Neural cell (in vitro differentiated cells): Measurements from ENCODE around the gene AMN1. TPM values are rescaled to one million over a fixed set of nuclear protein-coding genes. Genes with fewer than 3 reads are reported as not detected.

Experiments used
- H2AFZ ChIP-seq: fragments of 200-600, 300-800 bp; sonication (generic), shearing (Covaris generic); 2 replicates; pipeline ENCODE4 v1.6.0; 2014; ENCODE audit warnings: low read depth, mild to moderate bottlenecking, antibody characterized with exemption, low read length, moderate library complexity
- H3F3A ChIP-seq: fragments of 200-600 bp; shearing (Covaris generic); 2 replicates; pipeline ENCODE4 v1.6.1; 2016; ENCODE audit warnings: mild to moderate bottlenecking, moderate library complexity, mixed read lengths, antibody characterized with exemption, low read length; ENCODE audit not compliant: insufficient read depth, poor library complexity, severe bottlenecking
- H3K27ac ChIP-seq: fragments of 200-600, 300-800 bp; sonication (generic), shearing (Covaris generic); 2 replicates; pipeline ENCODE4 v1.5.1; 2014; ENCODE audit warnings: mild to moderate bottlenecking, low read length, moderate library complexity
- H3K27me3 ChIP-seq: fragments of 300-800, 200-600 bp; sonication (generic), shearing (Covaris generic); 2 replicates; pipeline ENCODE4 v1.6.0; 2014; ENCODE audit warnings: mild to moderate bottlenecking, low read depth, low read length, moderate library complexity; ENCODE audit not compliant: insufficient read depth
- H3K36me3 ChIP-seq: fragments of 300-800, 200-600 bp; sonication (generic), shearing (Covaris generic); 2 replicates; pipeline ENCODE4 v1.5.1; 2014; ENCODE audit warnings: mild to moderate bottlenecking, antibody characterized with exemption, low read length, moderate library complexity; ENCODE audit not compliant: insufficient read depth
- H3K4me2 ChIP-seq: fragments of 300-800, 200-600 bp; sonication (generic), shearing (Covaris generic); 2 replicates; pipeline ENCODE4 v1.6.0; 2014; ENCODE audit warnings: mild to moderate bottlenecking, low read length
- H3K4me3 ChIP-seq: fragments of 300-800, 200-600 bp; sonication (generic), shearing (Covaris generic); 2 replicates; pipeline ENCODE4 v1.5.1; 2014; ENCODE audit warnings: mild to moderate bottlenecking, low read length, moderate library complexity
- H3K79me2 ChIP-seq: fragments of 200-600 bp; shearing (Covaris generic); replicated peaks from 2 replicates; pipeline ENCODE4 v1.6.0; 2014; ENCODE audit warnings: mild to moderate bottlenecking, low read length, moderate library complexity; ENCODE audit not compliant: insufficient read depth
- H3K9ac ChIP-seq: fragments of 300-800, 200-600 bp; sonication (generic), shearing (Covaris generic); 2 replicates; pipeline ENCODE4 v1.6.1; 2016; ENCODE audit warnings: mild to moderate bottlenecking, low read length, mixed read lengths
- H3K9me2 ChIP-seq: fragments of 200-600 bp; shearing (Covaris generic); 2 replicates; pipeline ENCODE4 v1.6.1; 2016; ENCODE audit warnings: mild to moderate bottlenecking, low read length, mixed read lengths; ENCODE audit not compliant: insufficient read depth
- H3K9me3 ChIP-seq: fragments of 200-600, 300-800 bp; sonication (generic), shearing (Covaris generic); 2 replicates; pipeline ENCODE4 v1.6.1; 2016; ENCODE audit warnings: mild to moderate bottlenecking, mixed run types, low read length, moderate library complexity, mixed read lengths
- H4K20me1 ChIP-seq: fragments of 200-600 bp; shearing (Covaris generic); 2 replicates; pipeline ENCODE4 v1.6.1; 2016; ENCODE audit warnings: mild to moderate bottlenecking, mixed run types; ENCODE audit not compliant: insufficient read depth
- EP300 ChIP-seq: fragments of 450-650 bp; conservative IDR thresholded peaks from 2 replicates; pipeline ENCODE4 v1.6.1; 2014; ENCODE audit warnings: antibody characterized with exemption, mild to moderate bottlenecking, moderate library complexity; ENCODE audit not compliant: poor library complexity, severe bottlenecking
- EZH2 ChIP-seq: fragments of 200-600, 300-800 bp; shearing (Covaris generic), sonication (generic); IDR thresholded peaks from 2 replicates; pipeline ENCODE4 v1.6.1; 2014; ENCODE audit warnings: antibody characterized with exemption, low read length, borderline replicate concordance, mild to moderate bottlenecking; ENCODE audit not compliant: insufficient read depth, poor library complexity, severe bottlenecking
- MXI1 ChIP-seq: fragments of 450-650 bp; conservative IDR thresholded peaks from 2 replicates; pipeline ENCODE4 v1.6.1; 2014; ENCODE audit warnings: antibody characterized with exemption, mild to moderate bottlenecking; ENCODE audit not compliant: poor library complexity, severe bottlenecking
- POLR2AphosphoS5 ChIP-seq: IDR thresholded peaks from 2 replicates; pipeline ENCODE4 v1.6.1; 2012
- RAD21 ChIP-seq: fragments of 450-650 bp; conservative IDR thresholded peaks from 2 replicates; pipeline ENCODE4 v1.6.1; 2014; ENCODE audit warnings: antibody characterized with exemption, mild to moderate bottlenecking, moderate library complexity
- SMC3 ChIP-seq: fragments of 450-650 bp; conservative IDR thresholded peaks from 2 replicates; pipeline ENCODE4 v1.6.1; 2014; ENCODE audit warnings: antibody characterized with exemption, mild to moderate bottlenecking, moderate library complexity; ENCODE audit not compliant: poor library complexity
- TAF1 ChIP-seq: IDR thresholded peaks from 2 replicates; pipeline ENCODE4 v1.6.1; 2012; ENCODE audit warnings: low read depth
- polyA plus RNA-seq: library from polyadenylated mRNA; depleted of rRNA; stranded (reverse); fragments of >200 nt; gene quantifications from 2 replicates; pipeline ENCODE4 v1.2.3, GENCODE V29; 2014
- TF ChIP-seq, protein P1 (sequence below): fragments of 450-650 bp; IDR thresholded peaks from 2 replicates; pipeline ENCODE4 v1.5.1; 2014; ENCODE audit warnings: antibody characterized with exemption, mild to moderate bottlenecking, moderate library complexity; ENCODE audit not compliant: poor library complexity, severe bottlenecking
- TF ChIP-seq, protein P2 (sequence below): IDR thresholded peaks from 2 replicates; pipeline ENCODE4 v1.6.1; 2012; ENCODE audit warnings: borderline replicate concordance

AMN1 gene
- polyA plus RNA-seq, 1 donor from 2014 or later, result 125 TPM

DNA sequence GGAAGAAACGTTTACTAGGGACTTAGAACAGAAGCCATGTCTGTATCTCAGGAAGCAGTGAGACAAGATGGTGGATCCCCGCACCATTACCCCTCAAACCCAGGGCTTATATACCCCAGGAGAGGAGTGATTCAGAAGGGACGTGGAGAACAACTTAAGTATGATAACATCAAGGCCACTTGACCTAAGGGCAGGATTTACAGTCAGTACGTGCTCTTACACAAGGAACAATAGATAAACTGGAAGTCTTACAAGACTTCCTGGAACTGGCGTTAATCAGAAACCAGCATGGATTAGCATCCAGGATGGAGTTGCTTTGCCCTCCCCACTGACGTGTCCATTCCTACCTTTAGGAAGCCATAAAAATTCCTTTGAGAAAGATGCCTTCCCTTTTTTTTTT is 77.9 kb downstream of the AMN1 start:
- Histone ChIP-seq H2AFZ (no peak overlapping the region), H3K27me3 (no peaks in the 10 kb centered on the region), H3K36me3 (no peaks in the 10 kb centered on the region), H3F3A (no peaks in the 10 kb centered on the region), H3K27ac (no peak overlapping the region), H3K9me3 (no peaks in the 10 kb centered on the region), H3K9ac (no peak overlapping the region), H4K20me1 (no peaks in the 10 kb centered on the region), H3K4me3 (no peak overlapping the region), H3K4me2 (no peak overlapping the region), H3K79me2 (no peaks in the 10 kb centered on the region), H3K9me2 (no peaks in the 10 kb centered on the region)
- TF ChIP-seq EZH2, result no peak
- TF ChIP-seq MXI1, result no peak
- TF ChIP-seq RAD21, result no peak
- TF ChIP-seq, protein P1, sequence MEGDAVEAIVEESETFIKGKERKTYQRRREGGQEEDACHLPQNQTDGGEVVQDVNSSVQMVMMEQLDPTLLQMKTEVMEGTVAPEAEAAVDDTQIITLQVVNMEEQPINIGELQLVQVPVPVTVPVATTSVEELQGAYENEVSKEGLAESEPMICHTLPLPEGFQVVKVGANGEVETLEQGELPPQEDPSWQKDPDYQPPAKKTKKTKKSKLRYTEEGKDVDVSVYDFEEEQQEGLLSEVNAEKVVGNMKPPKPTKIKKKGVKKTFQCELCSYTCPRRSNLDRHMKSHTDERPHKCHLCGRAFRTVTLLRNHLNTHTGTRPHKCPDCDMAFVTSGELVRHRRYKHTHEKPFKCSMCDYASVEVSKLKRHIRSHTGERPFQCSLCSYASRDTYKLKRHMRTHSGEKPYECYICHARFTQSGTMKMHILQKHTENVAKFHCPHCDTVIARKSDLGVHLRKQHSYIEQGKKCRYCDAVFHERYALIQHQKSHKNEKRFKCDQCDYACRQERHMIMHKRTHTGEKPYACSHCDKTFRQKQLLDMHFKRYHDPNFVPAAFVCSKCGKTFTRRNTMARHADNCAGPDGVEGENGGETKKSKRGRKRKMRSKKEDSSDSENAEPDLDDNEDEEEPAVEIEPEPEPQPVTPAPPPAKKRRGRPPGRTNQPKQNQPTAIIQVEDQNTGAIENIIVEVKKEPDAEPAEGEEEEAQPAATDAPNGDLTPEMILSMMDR, result no peak
- TF ChIP-seq SMC3, result no peak
- TF ChIP-seq POLR2AphosphoS5, result no peak
- no peak for TF ChIP-seq TAF1
- TF ChIP-seq, protein P2, sequence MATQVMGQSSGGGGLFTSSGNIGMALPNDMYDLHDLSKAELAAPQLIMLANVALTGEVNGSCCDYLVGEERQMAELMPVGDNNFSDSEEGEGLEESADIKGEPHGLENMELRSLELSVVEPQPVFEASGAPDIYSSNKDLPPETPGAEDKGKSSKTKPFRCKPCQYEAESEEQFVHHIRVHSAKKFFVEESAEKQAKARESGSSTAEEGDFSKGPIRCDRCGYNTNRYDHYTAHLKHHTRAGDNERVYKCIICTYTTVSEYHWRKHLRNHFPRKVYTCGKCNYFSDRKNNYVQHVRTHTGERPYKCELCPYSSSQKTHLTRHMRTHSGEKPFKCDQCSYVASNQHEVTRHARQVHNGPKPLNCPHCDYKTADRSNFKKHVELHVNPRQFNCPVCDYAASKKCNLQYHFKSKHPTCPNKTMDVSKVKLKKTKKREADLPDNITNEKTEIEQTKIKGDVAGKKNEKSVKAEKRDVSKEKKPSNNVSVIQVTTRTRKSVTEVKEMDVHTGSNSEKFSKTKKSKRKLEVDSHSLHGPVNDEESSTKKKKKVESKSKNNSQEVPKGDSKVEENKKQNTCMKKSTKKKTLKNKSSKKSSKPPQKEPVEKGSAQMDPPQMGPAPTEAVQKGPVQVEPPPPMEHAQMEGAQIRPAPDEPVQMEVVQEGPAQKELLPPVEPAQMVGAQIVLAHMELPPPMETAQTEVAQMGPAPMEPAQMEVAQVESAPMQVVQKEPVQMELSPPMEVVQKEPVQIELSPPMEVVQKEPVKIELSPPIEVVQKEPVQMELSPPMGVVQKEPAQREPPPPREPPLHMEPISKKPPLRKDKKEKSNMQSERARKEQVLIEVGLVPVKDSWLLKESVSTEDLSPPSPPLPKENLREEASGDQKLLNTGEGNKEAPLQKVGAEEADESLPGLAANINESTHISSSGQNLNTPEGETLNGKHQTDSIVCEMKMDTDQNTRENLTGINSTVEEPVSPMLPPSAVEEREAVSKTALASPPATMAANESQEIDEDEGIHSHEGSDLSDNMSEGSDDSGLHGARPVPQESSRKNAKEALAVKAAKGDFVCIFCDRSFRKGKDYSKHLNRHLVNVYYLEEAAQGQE, result no peak
- TF ChIP-seq EP300, result no peak

GRCh38 chr12:31647086-31647491 is 81.7 kb downstream of the AMN1 start:
- Histone ChIP-seq H3K9me2 (no peaks in the 10 kb centered on the region), H3K79me2 (no peaks in the 10 kb centered on the region), H3K27me3 (no peaks in the 10 kb centered on the region), H3K4me3 (no peak overlapping the region), H3K4me2 (no peak overlapping the region), H2AFZ (no peak overlapping the region), H3F3A (no peaks in the 10 kb centered on the region), H3K9me3 (no peaks in the 10 kb centered on the region), H3K36me3 (no peaks in the 10 kb centered on the region), H3K27ac (no peak overlapping the region), H4K20me1 (no peaks in the 10 kb centered on the region), H3K9ac (no peak overlapping the region)
- no peak for TF ChIP-seq TAF1
- TF ChIP-seq RAD21, result no peak
- TF ChIP-seq EZH2, result no peak
- no peak for TF ChIP-seq SMC3
- no peak for TF ChIP-seq POLR2AphosphoS5
- TF ChIP-seq, protein P1, result no peak
- TF ChIP-seq, protein P2, result no peak
- no peak for TF ChIP-seq MXI1
- no peak for TF ChIP-seq EP300
